HG03196 (cell line): Measurements from ENCODE around the gene KRT36.

Experiments used
- ATAC-seq: cut with Tn5 transposase; IDR thresholded peaks from one replicate; pipeline ENCODE4 v1.9.1; 2021; ENCODE audit not compliant: unreplicated experiment

KRT36 gene

GRCh38 chr17:41489531-41489930, at the start of gene KRT36:
Gene KRT36, minus strand, starts transcription at chr17:41489910. Its CDS starts 46 bp downstream, at chr17:41489864.
- no peak for ATAC-seq

- ATAC-seq: no peak
Measured at GRCh38 chr17:41539071-41539492, 49.4 kb upstream of the KRT36 start.

- ATAC-seq: no peak
Measured at GRCh38 chr17:41538565-41538991, 48.9 kb upstream of the KRT36 start.

- ATAC-seq: no peak
Measured at GRCh38 chr17:41537990-41538389, 48.3 kb upstream of the KRT36 start.

GRCh38 chr17:41537614-41537954, 47.9 kb upstream of the KRT36 start:
- ATAC-seq: no peak

GRCh38 chr17:41536741-41537613, 47.3 kb upstream of the KRT36 start:
- ATAC-seq: no peak

- ATAC-seq: no peak
Measured at GRCh38 chr17:41535764-41536481, 46.2 kb upstream of the KRT36 start.

GRCh38 chr17:41534899-41535546, 45.3 kb upstream of the KRT36 start:
- no peak for ATAC-seq

- no peak for ATAC-seq
Measured at GRCh38 chr17:41533613-41534012, 43.9 kb upstream of the KRT36 start.

- no peak for ATAC-seq
Measured at GRCh38 chr17:41532947-41533570, 43.3 kb upstream of the KRT36 start.

- ATAC-seq: no peak
Measured at GRCh38 chr17:41531993-41532392, 42.3 kb upstream of the KRT36 start.

GRCh38 chr17:41530062-41531048, 40.6 kb upstream of the KRT36 start:
- ATAC-seq: no peak

GRCh38 chr17:41529491-41529915, 39.8 kb upstream of the KRT36 start:
- ATAC-seq: no peak

- ATAC-seq: no peak
Measured at GRCh38 chr17:41528959-41529353, 39.2 kb upstream of the KRT36 start.

- no peak for ATAC-seq
Measured at GRCh38 chr17:41527063-41528023, 37.6 kb upstream of the KRT36 start.

- ATAC-seq: no peak
Measured at GRCh38 chr17:41524261-41524660, 34.6 kb upstream of the KRT36 start.

- no peak for ATAC-seq
Measured at GRCh38 chr17:41523787-41524186, 34.1 kb upstream of the KRT36 start.

- ATAC-seq: no peak
Measured at GRCh38 chr17:41523225-41523593, 33.5 kb upstream of the KRT36 start.
